Activated CD8-positive, alpha-beta memory T cell treated with anti-CD3 and anti-CD28 coated beads for 4 hours (primary cell): ENCODE measurements around the gene FBXO15.

Experiments
- DNase-seq, 2 donors: peaks; one replicate each; pipeline ENCODE4 v3.0.0-alpha.2; 2020; ENCODE audit warnings: low read depth in 2 of 2

Gene FBXO15

DNA sequence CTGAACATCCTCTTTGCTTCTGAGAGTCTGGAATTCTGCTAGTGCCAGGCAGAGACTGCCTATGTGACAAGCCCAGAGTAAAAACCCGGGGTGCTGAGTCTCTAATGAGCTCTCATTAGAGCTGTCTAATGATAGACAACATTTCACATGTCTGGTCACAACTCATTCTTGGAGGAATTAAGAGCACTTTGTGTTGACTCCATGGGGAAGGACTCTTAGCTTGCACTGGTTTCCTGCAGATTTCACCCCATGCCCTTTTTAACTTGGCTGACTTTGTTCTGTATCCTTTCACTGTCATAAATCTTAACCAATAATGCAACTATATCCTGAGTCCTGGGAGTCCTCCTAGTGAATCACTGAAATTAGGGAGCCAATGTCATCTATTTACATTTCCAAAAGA, 33.5 kb downstream of the FBXO15 start:
- no peak for DNase-seq

DNA sequence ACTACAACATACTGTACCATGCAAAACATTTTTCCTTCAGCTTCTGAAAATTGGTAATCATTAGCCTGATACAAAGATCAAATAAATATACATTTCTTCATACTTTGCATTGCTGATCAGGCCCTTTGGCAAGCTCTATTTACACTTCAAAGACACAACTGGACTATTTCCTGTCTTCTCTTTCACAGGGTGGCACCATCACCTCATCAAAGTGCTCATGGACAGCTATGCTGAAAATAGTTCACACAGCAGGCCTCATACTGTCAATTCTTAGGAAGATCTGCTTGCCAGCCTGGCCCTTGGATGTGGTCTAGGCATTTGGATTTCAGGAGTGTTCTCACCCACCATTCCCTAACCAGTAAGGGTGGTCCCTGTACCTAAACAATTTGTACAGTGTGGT, 33.9 kb downstream of the FBXO15 start:
- DNase-seq: no peak

DNA sequence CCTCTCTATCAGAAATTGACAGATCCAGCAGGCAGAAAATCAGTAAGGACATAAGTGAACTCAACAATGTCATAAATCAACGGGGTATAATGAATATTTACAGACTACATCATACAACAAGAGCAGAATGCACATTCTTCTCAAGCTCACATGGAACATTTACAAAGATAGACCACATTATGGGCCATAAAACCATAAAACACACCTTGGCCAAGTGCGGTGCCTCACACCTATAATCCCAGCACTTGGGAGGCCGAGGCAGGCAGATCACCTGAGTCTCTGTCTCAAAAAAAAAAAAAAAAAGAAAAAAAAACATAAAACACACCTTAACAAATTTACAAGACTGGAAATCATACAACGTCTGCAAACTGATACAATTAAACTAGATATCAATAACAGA, 36.7 kb downstream of the FBXO15 start:
- DNase-seq: no peak

DNA sequence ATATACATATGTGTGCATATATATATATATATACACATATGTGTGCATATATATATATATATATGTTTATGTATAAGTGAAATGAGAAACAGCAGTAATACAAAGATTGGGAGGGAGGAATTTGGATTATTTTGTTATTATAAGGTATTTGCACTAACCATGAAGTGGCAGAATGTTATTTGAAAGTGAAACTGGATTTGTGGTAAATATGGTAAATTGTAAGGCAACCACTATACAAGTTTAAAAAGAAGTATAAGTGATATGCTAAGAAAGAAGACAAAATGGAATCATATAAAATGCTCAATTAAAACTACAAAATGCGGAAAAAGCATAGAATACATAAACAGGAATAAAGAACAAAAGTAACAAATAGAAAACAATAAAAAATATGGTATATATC, 37.5 kb downstream of the FBXO15 start:
- DNase-seq: no peak

DNA sequence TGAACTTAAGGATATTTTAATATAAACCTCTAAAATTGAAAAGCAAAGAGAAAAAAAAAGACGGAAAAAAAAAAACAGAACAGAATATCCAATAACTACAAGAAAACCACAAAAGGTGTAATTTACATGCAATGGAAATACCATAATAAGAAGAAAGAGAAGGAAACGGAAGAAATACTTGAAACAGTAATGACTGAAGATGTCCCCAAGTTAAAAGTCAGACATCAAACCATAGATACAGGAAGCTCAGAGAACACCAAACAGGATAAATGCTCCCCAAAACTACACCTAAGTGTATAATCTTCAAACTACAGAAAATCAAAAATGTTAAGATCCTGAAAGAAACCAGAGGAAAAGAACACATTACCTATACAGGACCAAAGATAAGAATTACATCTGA, 39.2 kb downstream of the FBXO15 start:
- DNase-seq: no peak

DNA sequence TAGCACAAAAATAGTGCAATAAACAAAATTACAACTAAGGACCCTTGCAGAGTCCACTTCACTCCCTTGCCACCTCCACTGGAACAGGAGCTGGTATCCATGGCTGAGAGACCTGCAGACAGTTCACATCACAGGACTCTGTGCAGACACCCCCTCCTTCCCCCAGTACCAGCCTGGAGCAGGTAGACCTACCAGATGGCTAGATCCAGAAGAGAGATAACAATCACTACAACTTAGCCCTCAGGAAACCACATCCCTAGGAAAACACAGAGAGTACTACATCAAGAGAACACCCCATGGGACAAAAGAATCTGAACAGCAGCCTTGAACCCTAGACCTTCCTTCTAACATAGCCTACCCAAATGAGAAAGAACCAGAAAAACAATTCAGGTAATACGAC, 49.8 kb downstream of the FBXO15 start:
- no peak for DNase-seq

DNA sequence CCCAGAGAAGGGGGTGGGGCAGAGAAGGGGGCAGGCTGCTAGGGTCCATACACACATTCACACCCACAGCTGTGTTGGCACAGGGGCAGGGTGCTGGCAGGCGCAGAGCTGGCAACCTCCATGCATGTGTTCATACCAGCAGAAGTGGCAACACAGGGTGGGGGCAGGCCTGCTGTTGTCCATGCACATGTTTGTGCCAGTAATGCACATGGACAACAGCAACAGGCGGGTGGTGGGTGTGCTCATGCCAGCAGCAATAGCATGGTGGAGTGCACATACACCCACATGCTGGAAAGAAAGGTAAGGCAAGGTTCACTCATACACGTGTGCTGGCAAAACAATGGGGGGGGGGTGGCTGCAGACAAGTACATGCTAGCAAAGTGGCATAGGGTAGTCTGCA, 54.7 kb downstream of the FBXO15 start:
- no peak for DNase-seq

DNA sequence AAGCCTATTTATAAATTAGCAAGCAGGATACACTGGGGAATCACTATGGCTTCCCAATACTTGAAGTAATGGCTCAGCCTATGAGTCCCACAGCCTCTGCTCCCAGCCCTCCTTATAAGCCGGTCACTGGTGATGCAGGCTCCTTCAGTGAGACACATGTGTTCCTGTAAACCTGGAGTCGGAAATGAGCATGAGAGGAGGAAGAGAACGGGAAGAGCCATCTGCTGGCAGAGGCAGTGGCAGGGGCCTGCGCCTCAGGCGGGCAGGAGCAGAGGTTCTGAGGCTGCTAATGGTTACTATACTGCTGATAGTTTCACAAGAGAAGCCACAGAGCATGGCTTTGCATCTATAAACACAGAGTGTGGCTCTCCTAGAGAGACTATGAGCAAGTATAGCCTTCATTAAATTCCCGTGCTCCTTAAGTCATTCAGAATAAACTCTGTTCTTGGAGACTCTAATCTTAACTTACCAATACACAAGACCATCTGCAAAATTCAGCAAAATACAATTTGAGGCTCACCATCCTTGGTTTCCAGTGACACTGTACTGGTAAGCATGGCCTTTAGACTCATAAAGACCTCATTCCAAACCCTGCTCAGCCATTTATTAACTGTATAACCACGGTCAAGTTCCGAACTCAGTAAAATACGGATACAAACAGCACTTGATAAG, 63.3 kb downstream of the FBXO15 start:
- DNase-seq: no peak

DNA sequence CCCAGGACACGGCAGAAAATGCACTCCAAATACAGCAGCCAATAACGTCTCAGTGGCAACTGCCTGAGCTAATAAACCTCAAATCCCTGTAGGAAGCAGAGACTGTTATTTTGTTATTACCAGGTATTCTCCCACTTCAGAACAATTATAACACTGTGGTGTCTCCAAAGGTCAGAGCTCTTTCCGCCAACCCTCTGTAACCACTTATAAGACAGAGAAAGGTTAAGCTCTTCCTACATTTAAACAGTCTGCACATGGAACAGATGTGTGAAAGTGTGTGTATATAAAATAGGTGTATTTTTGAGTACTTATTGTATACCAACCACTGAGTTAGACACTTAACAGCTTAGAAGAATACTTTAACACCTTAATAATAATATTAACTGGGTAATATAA, 64.1 kb downstream of the FBXO15 start:
- DNase-seq: no peak

DNA sequence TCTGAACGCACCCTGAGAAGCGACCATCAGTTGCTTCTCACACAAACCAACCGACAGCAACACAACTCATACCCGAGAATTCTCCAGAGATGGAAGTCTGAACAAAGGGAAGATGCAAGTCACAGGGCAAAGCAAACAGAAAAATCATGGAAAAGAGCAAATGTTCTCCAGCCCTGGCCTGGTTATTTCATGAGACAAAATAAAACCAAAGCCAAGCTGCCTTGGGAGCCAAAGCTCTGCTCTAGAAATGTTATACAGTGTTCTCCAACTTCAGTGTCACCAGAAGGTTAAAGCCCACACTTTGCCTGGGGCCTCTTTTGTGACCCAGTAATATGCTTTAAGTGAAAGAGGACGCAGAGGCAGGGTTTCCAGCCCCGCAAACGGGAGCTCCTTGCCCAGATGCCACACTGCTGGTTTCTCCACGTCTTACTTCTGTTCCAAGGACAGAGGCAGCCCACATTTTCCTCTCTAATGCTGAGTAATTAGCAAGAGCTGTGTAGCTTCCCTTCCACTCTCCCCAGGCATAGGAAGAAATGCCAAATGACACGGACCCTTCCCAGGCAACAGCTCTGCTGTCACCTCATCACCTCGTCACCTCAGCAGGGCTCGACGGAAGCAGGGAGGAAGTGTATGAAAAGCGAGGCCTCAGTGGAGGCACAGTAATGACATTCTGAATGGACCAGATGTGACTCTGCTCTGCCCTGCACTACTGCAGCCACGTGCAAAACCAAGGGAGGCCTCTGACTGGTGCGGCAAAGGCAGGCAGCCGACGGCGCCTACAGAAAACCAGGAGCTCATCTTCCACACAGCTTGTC, 64.7 kb downstream of the FBXO15 start:
- no peak for DNase-seq

DNA sequence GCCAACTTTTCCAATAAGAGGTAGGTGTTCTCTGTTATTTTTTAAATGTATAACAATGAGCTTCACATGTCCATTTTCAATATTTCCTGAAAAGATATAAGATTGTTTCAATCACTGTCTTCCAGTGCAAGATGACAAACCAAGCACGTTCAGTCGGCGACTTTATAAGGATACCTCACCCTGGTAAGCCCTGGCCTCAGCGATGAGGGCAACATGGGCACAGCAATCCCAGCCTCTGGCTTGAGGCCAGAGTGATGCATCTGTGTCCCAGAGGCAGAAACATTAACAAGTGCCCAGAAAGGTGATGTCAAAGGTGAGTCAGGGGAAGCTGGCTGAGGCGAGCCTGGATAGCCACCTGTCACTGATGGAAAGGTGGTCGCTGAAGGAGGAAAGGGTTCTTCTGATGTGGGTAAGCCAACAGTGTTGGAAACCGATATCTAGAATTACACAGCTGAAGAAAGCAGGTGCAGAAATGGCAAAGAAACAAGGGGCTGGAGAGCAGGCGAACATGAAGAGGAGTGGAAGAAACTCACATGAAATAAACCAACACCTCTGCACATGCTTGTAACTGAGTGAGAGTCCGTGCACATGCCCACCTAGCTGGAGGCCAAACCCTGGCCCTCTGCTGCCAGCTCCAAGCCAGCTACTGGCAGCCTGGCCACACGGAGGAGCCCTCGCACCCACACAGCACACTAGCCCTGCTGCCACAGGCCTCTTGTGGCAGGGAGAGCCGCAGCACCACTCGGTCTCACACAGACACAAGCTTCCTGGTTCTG, 65.5 kb downstream of the FBXO15 start:
- no peak for DNase-seq

DNA sequence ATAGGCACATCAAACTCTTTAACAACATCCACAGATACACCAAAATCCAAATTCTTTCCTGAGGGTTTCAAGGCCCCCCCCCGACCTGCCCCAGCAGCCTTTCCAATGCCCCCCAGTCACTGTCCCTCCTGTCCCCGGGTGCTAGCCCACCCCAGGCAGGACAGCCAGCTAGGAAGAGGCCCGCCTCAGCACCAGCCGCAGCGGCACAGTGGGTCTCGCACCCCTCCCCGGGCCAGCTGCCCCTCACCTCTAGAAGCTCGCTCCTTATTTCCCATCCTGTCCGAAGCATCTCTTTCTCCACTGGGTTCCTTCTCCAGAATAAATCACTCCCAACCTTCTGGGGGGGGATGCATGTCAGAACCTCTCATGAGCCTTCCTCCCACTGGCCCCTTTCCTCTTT, 69.4 kb downstream of the FBXO15 start:
- no peak for DNase-seq

DNA sequence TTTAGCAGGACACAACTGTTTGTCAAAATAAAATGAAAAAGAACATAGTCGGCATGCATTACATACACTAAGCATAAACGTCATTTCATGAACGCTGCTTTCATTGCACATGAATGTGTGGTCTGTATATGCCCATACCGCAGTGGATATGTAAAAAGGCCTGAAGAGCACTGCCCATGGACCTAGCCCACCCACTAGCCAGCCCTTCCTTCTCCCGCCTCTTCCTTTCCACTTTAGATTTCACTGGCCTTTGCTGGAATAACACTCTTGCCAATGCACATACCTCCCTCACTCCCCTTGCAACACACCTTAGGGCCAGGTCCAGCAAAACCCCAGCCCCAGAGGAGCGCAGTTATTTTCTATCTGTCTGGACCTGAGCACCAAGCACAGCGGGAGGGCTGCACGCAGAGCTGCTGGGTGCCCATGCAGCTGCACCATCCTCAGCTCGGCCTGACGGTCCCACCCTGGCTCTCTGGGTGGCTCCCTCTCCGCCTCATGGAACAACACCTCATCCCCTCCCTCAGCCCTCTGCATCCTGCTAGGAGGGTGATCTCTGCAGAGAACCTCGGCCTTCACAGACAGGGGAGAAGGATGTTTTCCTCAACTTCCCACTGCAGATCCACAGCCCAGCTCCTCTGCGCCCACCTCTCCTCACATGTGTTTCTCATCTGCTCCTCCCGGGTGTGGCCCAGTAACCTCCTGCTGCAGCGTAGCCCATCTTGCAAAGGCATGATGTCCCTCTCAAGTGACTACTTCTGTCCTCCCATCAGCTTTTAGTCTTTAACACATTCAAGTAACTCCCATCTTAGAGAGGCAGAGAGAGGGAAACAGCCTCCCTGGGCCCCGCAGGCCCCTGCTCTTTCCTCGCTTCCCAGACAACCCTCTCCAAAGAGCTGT, 72.7 kb downstream of the FBXO15 start:
- DNase-seq: no peak

DNA sequence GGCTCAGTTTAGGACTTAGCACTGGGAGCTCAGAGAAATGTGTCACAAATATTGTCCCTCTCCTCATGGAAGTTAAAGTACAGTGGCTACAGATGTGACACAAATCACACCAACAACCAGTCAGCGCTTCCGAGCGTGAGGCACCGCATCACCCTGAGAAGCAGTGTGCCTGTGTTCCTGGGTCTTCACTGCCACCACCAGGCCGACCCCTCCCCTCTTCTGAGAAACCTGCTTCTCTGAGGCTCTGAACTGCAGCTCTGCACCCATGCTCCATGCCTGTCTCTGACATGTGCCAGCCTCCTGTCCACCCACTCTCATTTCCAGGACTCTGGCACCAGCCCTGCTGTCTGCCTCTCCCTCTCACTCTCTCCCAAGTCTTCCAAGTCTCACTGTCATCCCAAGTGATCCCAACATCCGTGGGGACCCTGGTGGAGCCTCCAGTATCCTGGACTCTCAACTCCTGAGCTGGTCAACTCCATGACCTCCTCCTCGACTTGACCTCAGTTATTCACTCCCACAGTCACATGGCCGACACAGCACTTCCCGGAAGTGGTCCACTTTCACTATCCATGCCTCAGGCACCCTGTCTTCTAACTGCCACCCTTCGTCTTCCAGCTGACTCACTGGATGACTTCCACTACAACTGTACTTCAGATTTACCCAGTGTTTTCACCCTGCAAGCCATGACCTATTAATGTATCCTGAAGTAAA, 73.5 kb downstream of the FBXO15 start:
- no peak for DNase-seq

DNA sequence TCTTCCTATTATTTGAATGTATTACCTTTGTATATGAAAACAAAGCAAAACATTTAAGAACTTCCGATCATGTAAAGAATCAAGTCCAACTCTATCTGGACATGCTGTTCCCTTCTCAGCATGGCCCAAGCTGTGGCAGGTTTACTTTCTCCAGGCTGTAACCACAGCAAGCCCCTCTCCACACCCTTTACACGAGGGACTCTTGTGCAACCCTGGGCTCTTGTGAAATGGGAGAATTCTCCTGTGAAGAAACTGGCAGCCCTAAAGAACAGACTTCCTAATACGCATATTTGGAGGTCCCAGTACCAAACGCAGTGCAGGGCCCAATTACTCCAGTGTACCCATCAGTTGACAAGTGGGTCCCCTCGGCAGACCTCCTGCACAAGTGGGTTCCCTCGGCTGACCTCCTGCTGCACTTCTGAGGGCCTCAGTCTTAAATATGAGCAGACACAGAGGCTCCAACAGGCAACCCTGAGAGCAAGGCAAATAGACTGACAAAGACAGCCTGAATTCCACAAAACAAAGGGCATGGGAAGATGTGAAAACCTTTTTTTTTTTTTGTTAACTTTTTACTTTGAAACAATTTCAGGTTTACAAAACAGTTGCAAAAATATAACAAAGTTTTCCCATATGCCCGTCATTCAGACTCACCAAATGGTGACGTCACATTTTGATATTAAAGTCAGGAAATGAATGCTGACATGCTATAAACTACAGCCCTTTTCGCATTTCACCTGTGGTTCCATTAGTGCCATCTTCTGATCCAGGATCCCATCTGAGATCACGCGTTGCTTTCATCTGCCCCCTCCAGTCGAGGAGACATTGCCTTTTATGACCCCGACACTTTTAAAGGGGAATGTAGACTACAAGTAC, 78.2 kb downstream of the FBXO15 start:
- DNase-seq: no peak

DNA sequence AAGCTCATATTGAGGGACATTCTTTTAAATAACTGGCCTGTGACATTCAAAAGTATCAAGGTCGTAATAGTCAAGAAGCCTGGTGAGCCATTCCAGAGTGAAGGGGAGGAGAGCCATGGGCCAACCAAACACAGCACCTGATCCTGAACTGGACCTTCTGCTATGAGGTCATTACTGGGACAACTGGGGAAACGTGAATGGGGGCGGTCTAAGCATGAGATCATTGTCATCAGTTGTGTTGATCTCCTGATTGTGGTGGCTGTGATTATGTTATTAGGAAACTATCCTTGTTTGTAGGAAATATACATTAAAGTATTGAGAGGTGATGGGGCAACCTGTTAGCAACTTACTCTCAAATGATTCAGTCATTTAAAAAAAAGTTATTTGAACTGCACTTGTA, 79.3 kb downstream of the FBXO15 start:
- DNase-seq: no peak

DNA sequence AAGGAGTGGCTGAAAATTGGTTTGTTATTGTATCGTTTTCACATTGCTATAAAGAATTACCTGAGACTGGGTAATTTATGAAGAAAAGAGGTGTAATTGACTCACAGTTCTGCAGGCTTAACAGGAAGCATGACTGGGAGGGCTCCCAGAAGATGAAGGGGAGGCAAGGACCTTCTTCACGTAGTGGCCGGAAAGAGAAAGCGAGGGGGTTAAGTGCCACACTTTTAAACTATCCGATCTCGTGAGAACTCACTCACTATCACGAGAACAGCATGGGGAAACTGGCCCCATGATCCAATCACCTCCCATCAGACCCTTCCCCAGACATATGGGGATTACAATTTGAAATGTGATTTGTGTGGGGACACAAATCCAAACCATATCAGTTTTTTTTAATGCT, 81.6 kb downstream of the FBXO15 start:
- DNase-seq: no peak

DNA sequence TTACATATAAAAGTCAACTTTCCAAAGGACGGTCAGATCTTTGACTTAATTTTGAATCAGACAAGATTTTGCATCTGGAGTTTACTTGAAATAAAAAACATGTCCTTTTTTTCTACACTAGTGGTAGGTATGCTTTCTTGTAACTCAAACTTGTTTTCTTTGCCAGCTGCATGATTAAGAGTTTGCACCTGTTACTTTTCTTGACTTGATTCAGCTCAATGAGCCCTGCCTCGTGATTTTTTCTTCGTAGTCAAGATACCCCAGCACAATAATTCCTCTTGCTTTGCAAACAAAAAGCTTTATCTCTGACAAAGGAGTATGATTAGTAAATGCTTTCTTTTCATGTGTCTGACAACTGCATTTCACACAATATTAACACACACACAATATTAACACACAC, 82.3 kb downstream of the FBXO15 start:
- DNase-seq: no peak

DNA sequence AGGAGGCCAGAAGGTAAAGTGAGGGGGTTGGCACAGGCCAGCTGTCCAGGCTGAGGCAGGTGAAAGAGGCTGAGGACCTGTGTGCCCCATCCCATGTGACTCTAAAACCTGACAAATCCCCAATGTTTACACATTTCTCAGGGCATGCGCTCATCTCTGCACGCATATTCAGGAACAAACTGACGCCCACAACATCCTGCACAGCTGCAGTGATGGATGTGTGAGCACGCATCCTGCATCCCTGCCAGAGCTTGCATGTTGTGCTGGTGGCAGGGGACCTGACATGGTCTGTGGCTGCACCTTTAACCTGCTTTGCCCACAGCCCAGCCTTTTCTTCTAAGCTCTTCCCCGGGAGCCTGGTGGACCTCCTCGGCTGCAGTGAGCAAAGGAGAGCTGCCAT, 83.1 kb downstream of the FBXO15 start:
- DNase-seq: no peak

DNA sequence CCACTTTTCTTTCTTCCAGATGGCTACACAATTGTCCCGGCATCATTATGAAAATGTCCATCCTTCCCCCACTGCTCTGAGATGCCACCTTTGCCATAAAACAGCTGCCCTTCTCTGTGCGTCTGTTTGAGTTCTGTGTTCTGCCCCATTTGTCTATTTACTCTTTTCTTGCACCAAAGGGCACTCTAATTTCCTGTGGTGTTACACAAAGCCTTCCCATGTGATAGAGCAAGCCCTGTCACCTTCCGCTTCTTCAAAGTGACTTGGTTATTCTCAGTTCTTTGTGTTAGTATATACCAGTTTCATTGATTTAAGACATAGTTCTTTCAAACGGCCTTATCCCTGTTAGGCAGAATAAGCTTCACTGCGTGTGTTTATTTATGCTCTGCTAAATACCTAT, 84.1 kb downstream of the FBXO15 start:
- DNase-seq: no peak
